Psoas muscle (tissue), 8 donors: ENCODE data around the gene RUNX2. TPM values are rescaled to one million over a fixed set of nuclear protein-coding genes. Genes with fewer than 3 reads are reported as not detected.

Experiments used
- ATAC-seq, 4 donors: fragments of 200-7000 bp; cut with Tn5 transposase; one replicate each; pipeline ENCODE4 v1.9.1; 2020; ENCODE audit warnings: moderate library complexity in 3 of 4, mild to moderate bottlenecking in 2 of 4
- DNase-seq, 2 donors: peaks; one replicate each; pipeline ENCODE4 v3.0.0-alpha.2; 2020
- H3K27ac ChIP-seq: fragments of 200-600 bp; one replicate; pipeline ENCODE4 v1.8.0; 2022
- H3K27me3 ChIP-seq, 3 donors: fragments of 200-600 bp in 1 of 3; one replicate each; pipeline versions ENCODE4 v1.6.1 to v1.8.0; 2013 to 2022; ENCODE audit warnings: low read length in 2 of 3, mild to moderate bottlenecking in 2 of 3, moderate library complexity in 1 of 3; ENCODE audit not compliant: insufficient read depth in 3 of 3
- H3K36me3 ChIP-seq, 2 donors: fragments of 200-600 bp in 1 of 2; one replicate each; pipeline versions ENCODE4 v1.6.1 to v1.8.0; 2013 to 2022; ENCODE audit warnings: low read depth in 1 of 2, mild to moderate bottlenecking in 1 of 2, moderate library complexity in 1 of 2; ENCODE audit not compliant: insufficient read depth in 1 of 2
- H3K4me1 ChIP-seq: fragments of 200-600 bp; one replicate; pipeline ENCODE4 v1.8.0; 2022
- H3K4me3 ChIP-seq: fragments of 200-600 bp; one replicate; pipeline ENCODE4 v1.8.0; 2022; ENCODE audit warnings: mild to moderate bottlenecking
- H3K9me3 ChIP-seq: fragments of 200-600 bp; one replicate; pipeline ENCODE4 v1.8.0; 2022
- WGBS, 3 donors: extraction: QIAGEN DNeasy Blood & Tissue Kit; methylation state at CpG; one replicate each; pipeline versions ENCODE4 v1.1.6 to v1.1.7; 2013; 5-methylcytosine and 5-hydroxymethylcytosine counted together
- intact Hi-C, 2 donors: fragments of 100-400 bp; cut with DNase I; formaldehyde crosslinking; loops; one replicate each; pipeline versions ENCODE4 v1.11.0 to v1.14.2; 2022
- polyA plus RNA-seq, 3 donors: library from polyadenylated mRNA; stranded (reverse); fragments of 200-250 nt; gene quantifications; one replicate each; pipeline ENCODE4 v1.2.3, GENCODE V29; 2013
- total RNA-seq, 4 donors: library from RNA; stranded (reverse); fragmentation: NEBNext Ultra II Directional in 2 of 4; extraction: Animal tissue kit (Norgen Biotek cat#: 25700) in 2 of 4; gene quantifications; one replicate each; pipeline versions ENCODE4 v1.2.1 to v1.2.4, GENCODE V29; 2021 to 2023
- TF ChIP-seq, protein P1 (sequence below): fragments of 200-600 bp; IDR thresholded peaks from one replicate; pipeline ENCODE4 v1.8.0; 2022; ENCODE audit warnings: antibody characterized with exemption
- donor health status: healthy with polysubstance abuse.
- donor health status: DM: no; HTN: no; CAD: no; lungs with moderate emphysema.
- donor health status: Bipolar disorder and iron deficiency.
- donor health status: healthy.
- donor health status: DM: yes; HTN: yes; CAD: no.
- donor health status: DM: no; HTN: no; CAD: no.
- donor health status: DM: no; HTN: no; CAD: no.
- donor health status: DM: yes; HTN: yes; CAD: no.

Gene RUNX2
- total and polyA plus RNA-seq, 7 donors = 0.07 to 0.69 (median 0.21) TPM

DNA sequence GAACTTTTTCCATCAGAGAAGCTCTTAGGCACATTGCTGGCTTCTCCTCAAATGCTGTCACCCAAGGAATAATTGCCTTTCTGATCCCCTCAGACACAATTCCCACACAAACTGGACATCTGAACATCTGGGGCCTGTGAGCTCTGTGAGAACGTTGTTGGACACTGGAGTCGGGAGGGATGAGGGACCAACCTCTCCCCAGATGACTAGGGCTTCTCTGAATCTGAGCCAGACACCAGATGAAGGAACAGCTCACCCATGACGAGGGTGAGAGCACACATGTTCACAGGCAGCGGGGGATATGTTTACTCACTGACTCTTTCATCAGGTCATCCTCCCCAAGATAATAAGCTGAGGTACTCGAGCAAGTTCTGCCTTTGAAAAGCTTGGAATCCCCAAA is 333.5 kb downstream of the RUNX2 start:
- intact Hi-C loops = no loop called here
- H3K27ac ChIP-seq = no peak overlapping the region
- no peaks in the 10 kb centered on the region for H3K36me3 ChIP-seq
- peaks cover 8% of the 10 kb centered on the region for H3K4me1 ChIP-seq
- no peak for DNase-seq
- H3K9me3 ChIP-seq = no peaks in the 10 kb centered on the region
- peaks cover 0 to 43% (median 2%) of the 10 kb centered on the region in 3 donors for H3K27me3 ChIP-seq
- ATAC-seq = no peak
- TF ChIP-seq, protein P1, sequence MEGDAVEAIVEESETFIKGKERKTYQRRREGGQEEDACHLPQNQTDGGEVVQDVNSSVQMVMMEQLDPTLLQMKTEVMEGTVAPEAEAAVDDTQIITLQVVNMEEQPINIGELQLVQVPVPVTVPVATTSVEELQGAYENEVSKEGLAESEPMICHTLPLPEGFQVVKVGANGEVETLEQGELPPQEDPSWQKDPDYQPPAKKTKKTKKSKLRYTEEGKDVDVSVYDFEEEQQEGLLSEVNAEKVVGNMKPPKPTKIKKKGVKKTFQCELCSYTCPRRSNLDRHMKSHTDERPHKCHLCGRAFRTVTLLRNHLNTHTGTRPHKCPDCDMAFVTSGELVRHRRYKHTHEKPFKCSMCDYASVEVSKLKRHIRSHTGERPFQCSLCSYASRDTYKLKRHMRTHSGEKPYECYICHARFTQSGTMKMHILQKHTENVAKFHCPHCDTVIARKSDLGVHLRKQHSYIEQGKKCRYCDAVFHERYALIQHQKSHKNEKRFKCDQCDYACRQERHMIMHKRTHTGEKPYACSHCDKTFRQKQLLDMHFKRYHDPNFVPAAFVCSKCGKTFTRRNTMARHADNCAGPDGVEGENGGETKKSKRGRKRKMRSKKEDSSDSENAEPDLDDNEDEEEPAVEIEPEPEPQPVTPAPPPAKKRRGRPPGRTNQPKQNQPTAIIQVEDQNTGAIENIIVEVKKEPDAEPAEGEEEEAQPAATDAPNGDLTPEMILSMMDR = no peak
- H3K4me3 ChIP-seq = no peak overlapping the region
- WGBS, 3 donors = 52 to 61% (median 58%) methylated on average over 5 of the region's 5 CpGs

DNA sequence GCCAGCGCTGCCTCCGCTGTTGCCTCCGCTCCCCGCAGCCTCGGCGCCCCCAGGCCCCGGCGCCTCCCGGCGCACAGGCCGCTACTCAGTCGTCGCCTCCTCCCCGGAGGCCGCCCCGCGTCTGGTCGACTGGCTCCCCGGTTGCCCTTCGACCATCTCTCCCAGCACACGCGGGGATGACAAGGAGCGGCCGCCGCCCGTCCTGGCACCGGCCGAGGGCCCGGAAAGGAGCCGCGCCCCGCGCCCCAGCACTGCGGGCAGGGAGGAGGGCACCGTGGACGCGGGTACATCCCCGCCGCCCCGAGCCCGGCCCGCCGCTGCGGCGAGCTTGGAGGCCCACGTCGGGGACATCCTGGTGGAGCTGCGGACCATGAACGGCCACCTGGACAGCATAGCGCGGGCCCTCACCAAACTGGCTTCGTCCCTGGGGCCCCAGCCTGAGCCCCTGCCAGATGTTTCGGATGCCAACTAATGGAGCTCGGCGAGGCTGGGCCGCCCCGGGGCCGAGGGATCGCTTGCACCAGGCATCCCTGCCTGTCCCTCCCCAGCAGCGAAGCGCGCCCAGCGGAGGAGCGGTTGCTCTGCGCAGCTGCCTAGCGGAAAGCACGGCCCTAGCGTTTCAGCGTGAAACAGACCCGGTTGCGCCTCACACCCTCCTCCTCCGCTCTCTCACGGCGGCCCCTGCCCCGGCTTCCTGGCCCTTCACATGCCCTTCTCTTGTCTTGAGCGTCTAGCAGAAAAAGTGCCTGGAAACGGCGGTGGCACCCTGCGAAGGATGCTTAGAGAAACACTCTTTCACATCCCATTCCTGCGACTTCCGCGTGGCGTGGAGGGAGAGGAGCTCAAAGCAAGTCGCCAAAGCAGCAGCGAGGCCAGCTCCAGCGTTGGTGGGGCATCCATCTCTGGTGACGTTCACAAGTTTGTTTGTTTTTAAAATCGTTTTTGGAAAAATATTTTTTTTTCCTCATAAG is 335.4 kb downstream of the RUNX2 start:
- WGBS, 3 donors = 7 to 10% (median 9%) methylated on average over 80 to 88 of the region's 88 CpGs
- ATAC-seq = peak in 2 of 4 donors; percentile 23 to 63

DNA sequence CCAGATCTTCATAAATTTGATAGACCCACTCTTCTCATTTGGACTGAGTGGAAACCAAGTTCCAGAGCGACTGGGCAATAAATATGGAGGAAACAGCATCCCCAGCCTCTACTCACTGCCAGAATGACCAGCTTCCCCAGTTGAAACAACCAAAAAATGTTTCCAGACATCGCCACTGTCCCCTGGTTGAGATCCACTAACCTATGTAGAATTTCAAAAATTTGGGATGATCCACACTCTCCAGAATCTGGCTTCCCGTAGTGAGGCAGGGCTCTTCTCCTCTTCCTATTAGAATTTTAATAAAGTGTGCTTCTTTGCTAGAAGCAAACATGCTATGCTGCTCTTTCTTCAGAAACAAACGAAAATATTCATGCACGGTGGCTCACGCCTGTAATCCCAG is 336.6 kb downstream of the RUNX2 start:
- Histone ChIP-seq H3K36me3 (no peaks in the 10 kb centered on the region), H3K27ac (no peak overlapping the region), H3K27me3 (peaks cover 0 to 43% (median 2%) of the 10 kb centered on the region in 3 donors), H3K4me3 (no peak overlapping the region), H3K9me3 (no peaks in the 10 kb centered on the region), H3K4me1 (peaks cover 8% of the 10 kb centered on the region)
- no peak for DNase-seq
- no peak for ATAC-seq
- 93 to 97% (median 94%) methylated on average over 6 of the region's 6 CpGs for WGBS, 3 donors
- TF ChIP-seq, protein P1 = no peak
- intact Hi-C loops = no loop called here

More for the DNA sequence above, 335.4 kb downstream of the RUNX2 start:
- H3K27me3 ChIP-seq = peaks cover 0 to 43% (median 2%) of the 10 kb centered on the region in 3 donors
- H3K27ac ChIP-seq = no peak overlapping the region
- H3K4me1 ChIP-seq = peaks cover 8% of the 10 kb centered on the region
- DNase-seq = peak; percentile 27 to 67
- TF ChIP-seq, protein P1 = no peak
- peak overlapping the region; percentile 43 for H3K4me3 ChIP-seq
- no peaks in the 10 kb centered on the region for H3K36me3 ChIP-seq
- no peaks in the 10 kb centered on the region for H3K9me3 ChIP-seq
- intact Hi-C loops = no loop called here

DNA sequence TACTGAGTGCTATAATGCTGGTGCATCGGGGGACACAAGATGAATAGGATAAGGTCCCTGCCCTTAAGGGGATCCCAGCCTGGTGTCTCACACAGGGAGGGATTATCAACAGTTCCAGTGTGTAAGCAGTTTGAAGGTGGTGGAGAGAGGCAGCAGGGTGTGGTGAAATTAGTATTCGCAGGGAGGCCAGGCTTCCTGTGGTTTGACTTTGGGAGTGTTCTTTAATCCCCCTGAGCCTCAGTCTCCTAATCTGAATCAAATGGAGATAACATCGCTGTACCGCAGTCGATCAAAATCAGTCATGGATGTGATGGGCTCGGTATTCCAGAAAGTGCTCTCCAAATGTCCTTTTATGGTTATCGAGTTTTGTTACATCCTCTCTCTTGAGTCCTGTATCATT is 337.7 kb downstream of the RUNX2 start:
- no peak overlapping the region for H3K4me3 ChIP-seq
- no peaks in the 10 kb centered on the region for H3K36me3 ChIP-seq
- intact Hi-C loops = no loop called here
- peaks cover 0 to 43% (median 2%) of the 10 kb centered on the region in 3 donors for H3K27me3 ChIP-seq
- TF ChIP-seq, protein P1 = no peak
- no peaks in the 10 kb centered on the region for H3K9me3 ChIP-seq
- ATAC-seq (no peak), DNase-seq (no peak)
- WGBS, 3 donors = 85 to 91% (median 89%) methylated on average over 7 of the region's 7 CpGs
- H3K4me1 ChIP-seq = peaks cover 8% of the 10 kb centered on the region
- H3K27ac ChIP-seq = no peak overlapping the region
